Astrocyte of the cerebellum (primary cell): ENCODE measurements around the gene WDFY2.

ENCODE experiments used
- DNase-seq: peaks from one replicate; pipeline ENCODE4 v3.0.0-alpha.2; 2011; ENCODE audit warnings: low read depth
- H3K4me3 ChIP-seq: 2 replicates; pipeline ENCODE4 v1.5.1; 2011; ENCODE audit warnings: mild to moderate bottlenecking, low read depth, low read length, moderate library complexity
- in situ Hi-C: cut with HindIII; loops from 2 replicates; pipeline ENCODE4 v1.10.0; 2017; ENCODE audit warnings: low sequenced_read_pairs
- TF ChIP-seq, protein P1 (sequence below): IDR thresholded peaks from 2 replicates; pipeline ENCODE4 v1.5.1; 2012; ENCODE audit warnings: low read length, low read depth, moderate library complexity, mild to moderate bottlenecking; ENCODE audit errors: missing control alignments

WDFY2 gene

DNA sequence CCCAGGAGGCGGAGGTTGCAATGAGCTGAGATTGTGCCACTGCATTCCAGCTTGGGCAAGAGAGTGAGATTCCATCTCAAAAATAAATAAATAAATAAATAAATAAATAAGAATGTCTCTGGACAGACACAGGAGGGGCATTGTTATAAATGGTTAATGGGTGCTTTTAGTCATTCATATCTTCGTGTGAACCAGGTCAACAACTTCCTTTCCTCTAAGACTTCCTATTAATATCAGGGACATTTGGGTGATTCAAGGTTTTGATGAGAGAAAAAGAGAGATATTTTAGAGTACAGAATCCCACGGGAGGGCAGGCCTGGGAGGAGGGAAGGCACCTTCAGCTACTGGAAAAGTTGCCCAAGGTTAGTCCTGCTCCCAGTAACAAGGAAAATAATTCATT lies 195.8 kb downstream of the WDFY2 start:
- H3K4me3 ChIP-seq = no peak overlapping the region
- in situ Hi-C loops = loop anchor here (25.0 kb wide), 1 partner anchor 343 kb away; no protein-coding TSS in a partner anchor
- TF ChIP-seq, protein P1, sequence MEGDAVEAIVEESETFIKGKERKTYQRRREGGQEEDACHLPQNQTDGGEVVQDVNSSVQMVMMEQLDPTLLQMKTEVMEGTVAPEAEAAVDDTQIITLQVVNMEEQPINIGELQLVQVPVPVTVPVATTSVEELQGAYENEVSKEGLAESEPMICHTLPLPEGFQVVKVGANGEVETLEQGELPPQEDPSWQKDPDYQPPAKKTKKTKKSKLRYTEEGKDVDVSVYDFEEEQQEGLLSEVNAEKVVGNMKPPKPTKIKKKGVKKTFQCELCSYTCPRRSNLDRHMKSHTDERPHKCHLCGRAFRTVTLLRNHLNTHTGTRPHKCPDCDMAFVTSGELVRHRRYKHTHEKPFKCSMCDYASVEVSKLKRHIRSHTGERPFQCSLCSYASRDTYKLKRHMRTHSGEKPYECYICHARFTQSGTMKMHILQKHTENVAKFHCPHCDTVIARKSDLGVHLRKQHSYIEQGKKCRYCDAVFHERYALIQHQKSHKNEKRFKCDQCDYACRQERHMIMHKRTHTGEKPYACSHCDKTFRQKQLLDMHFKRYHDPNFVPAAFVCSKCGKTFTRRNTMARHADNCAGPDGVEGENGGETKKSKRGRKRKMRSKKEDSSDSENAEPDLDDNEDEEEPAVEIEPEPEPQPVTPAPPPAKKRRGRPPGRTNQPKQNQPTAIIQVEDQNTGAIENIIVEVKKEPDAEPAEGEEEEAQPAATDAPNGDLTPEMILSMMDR = no peak
- DNase-seq = no peak

DNA sequence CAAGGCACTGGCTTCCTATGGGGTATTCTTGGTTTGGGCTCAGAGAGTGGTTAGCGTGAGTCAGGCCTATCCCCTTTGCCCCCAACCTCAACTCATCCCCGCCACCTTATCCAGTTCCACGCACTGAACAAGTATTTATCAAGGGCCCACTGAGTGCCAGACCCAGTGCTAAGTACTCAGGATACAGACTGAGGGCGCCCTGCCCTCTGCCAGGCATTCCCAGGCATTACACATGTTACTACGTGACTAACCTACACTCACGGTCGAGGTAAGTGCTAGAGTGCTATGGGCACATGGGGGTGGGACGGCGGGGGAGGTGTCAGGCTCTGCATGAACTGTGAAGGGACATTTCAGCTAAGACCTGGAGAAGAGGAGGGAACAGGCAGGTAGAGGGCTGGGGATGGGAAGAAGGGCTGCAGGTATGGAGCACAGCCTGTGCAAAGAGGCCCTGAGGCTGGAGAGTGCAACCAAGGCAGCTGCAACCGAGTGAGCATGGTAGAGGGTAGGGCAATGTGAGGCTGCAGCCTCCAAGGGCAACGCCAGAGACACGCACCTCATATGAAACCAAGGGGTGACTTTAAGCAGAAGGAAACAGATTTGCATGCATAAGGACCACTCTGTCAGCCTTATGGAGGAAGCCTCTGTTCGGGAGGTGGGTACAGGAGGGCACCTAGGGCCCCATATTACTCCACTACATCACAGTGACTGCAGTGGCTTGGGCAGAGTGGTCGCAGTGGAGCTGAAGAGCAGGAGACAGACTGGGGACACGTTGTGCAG lies 197.2 kb downstream of the WDFY2 start:
- in situ Hi-C loops = loop anchor here (25.0 kb wide), 1 partner anchor 344 kb away; no protein-coding TSS in a partner anchor
- H3K4me3 ChIP-seq = no peak overlapping the region
- TF ChIP-seq, protein P1 = peak; percentile 45
- no peak for DNase-seq

DNA sequence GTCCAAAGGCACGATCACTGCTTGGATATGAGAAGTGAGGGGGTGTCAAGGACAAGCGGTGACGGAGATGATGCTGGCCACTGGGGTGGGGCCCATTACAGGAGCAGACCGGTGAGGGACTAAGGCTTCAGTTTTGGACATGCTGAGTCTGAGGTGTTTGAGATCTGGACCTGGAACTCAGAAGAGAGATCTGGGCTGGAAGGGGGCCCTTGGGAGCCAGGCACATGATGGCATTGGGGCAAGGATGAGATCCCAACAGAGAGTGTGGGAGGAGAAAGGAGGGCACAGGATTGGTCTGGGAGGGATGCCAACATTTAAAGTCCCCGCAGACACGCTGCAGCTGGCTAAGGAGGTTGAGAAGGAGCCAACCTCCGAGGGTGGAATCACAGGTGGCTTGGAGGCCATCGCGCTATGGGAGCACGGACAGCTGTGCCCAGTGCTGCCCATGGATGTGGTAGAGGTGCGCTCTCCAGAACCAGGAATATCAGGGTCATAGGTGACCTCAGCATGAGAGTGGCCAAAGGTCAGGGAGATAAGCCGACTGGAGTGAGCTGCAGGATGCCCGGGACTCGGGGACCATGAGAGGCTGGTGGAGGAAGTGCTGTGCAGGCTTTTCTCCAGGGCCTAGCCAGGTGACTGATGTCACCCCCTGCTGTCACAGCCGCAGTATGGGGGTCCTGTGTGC lies 197.9 kb downstream of the WDFY2 start:
- in situ Hi-C loops = loop anchor here (25.0 kb wide), 1 partner anchor 345 kb away; no protein-coding TSS in a partner anchor
- TF ChIP-seq, protein P1 = no peak

DNA sequence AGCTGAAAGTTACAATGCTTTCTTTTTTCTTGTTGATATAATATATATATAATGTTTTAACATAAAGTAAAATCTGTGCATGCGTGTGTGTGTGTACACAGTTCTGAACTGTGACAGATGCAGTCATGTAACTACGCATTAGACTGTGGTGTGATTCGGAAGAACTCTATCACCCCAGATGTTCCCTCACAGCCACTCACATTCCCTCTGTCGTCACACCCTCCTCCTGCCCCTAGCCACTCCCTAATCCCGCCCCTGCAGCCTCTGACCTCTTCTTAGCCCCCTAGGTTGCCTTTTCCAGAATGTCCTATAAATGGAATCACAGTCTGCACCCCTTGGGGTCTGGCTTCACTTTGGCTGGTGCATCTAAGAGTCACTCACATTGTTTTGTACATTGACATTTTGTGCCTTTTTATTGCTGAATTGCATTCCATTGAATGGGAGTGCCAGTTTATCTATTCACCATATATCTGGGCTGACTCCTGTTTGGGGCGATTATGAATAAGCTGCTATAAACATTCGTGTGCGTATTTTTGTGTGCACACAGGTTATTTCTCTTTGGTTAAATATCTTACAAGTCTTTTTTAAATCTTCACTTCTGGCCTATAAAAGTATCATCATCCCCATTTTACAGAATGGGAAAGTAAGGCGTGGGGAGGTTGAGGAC lies 199.3 kb downstream of the WDFY2 start:
- in situ Hi-C loops = loop anchor here (25.0 kb wide), 1 partner anchor 346 kb away; no protein-coding TSS in a partner anchor
- no peak for DNase-seq
- no peak overlapping the region for H3K4me3 ChIP-seq
- TF ChIP-seq, protein P1 = no peak

More for the DNA sequence above, 197.9 kb downstream of the WDFY2 start:
- DNase-seq = no peak
- H3K4me3 ChIP-seq = no peak overlapping the region

DNA sequence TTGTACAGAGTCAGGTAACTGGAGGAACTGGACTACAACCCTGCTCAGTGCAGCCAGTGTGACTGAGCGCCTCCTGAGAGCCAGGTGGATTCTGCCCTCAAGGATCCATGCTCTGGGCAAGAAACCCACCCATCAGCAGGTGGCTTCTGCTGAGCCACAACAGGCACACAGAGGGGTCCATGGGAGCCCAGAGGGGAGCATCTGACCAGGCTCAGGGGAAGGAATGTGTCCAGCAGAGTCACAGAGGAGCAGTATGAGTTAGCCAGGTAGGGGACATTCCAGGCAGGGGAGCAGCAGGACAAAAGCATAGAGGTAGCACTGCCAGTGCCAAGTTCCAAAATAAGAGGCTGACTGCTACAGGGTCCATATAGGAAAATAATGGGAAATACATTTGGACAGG lies 199.8 kb downstream of the WDFY2 start:
- in situ Hi-C loops = loop anchor here (25.0 kb wide), 1 partner anchor 347 kb away; no protein-coding TSS in a partner anchor
- TF ChIP-seq, protein P1 = no peak
- no peak for DNase-seq

More for the DNA sequence above, 199.8 kb downstream of the WDFY2 start:
- no peak overlapping the region for H3K4me3 ChIP-seq
